GM12878 (cell line): ENCODE results near the gene PRDM2. TPM values are rescaled to one million over a fixed set of nuclear protein-coding genes. Genes with fewer than 3 reads are reported as not detected.

Experiments
- ATAC-seq: fragments of 200-7000 bp; cut with Tn5 transposase; 3 replicates; pipeline ENCODE4 v1.9.1; 2020; ENCODE audit warnings: mild to moderate bottlenecking, moderate library complexity
- BruUV-seq: library from RNA; stranded (reverse); fragments of 400-500 nt; replicated peaks from 2 replicates; lab custom pipeline; 2021; lab: Mats Ljungman, UMichigan
- CTCF ChIA-PET: fragments of 300-600 bp; sonication (Branson Sonifier 250); formaldehyde crosslinking; extraction: SDS; loops from one replicate; lab custom pipeline; 2021; ENCODE audit warnings: inconsistent platforms; lab: Yijun Ruan, JAX
- POLR2A ChIA-PET: fragments of 350-600 bp; formaldehyde crosslinking; extraction: SDS; loops from one replicate; lab custom pipeline; 2021; ENCODE audit warnings: inconsistent platforms; lab: Charles Lee
- RAD21 ChIA-PET: fragments of 300-600 bp; sonication (Branson Sonifier 250); formaldehyde crosslinking; loops from one replicate; lab custom pipeline; 2023; ENCODE audit warnings: antibody characterized with exemption; ENCODE audit not compliant: unreplicated experiment; lab: Charles Lee
- SMC1A ChIA-PET: fragments of 300-600 bp; sonication (Branson Sonifier 250); formaldehyde crosslinking; loops from one replicate; lab custom pipeline; 2023; ENCODE audit not compliant: unreplicated experiment, uncharacterized antibody; lab: Charles Lee
- DNase-seq: peaks from one replicate; pipeline ENCODE4 v3.0.0-alpha.2; 2011; ENCODE audit warnings: low read depth, low spot score
- FAIRE-seq: peaks from 3 replicates; lab custom pipeline; 2011; peaks lifted over from hg19 to GRCh38; lab: Jason Lieb, UNC
- H2AFZ ChIP-seq: 2 replicates; pipeline ENCODE4 v1.6.0; 2011; ENCODE audit warnings: low read depth, low read length, control low read depth; ENCODE audit not compliant: control insufficient read depth
- H3K27ac ChIP-seq: 2 replicates; pipeline ENCODE4 v1.5.1; 2011; ENCODE audit warnings: control low read depth; ENCODE audit not compliant: control insufficient read depth, insufficient read depth
- H3K27me3 ChIP-seq, 2 experiments: replicated peaks in 1 of 2; 2 replicates each; pipeline versions ENCODE4 v1.6.0 to v1.6.1; 2011; ENCODE audit warnings: low read length in 1 of 2; ENCODE audit not compliant: control insufficient read depth in 2 of 2, insufficient read depth in 2 of 2
- H3K36me3 ChIP-seq, 2 experiments: 2 replicates each; pipeline ENCODE4 v1.5.1; 2011; ENCODE audit warnings: low read length in 1 of 2; ENCODE audit not compliant: control insufficient read depth in 2 of 2, insufficient read depth in 2 of 2
- H3K4me1 ChIP-seq: 2 replicates; pipeline ENCODE4 v1.6.1; 2011; ENCODE audit warnings: mild to moderate bottlenecking, low read length, moderate library complexity, mixed read lengths; ENCODE audit not compliant: control insufficient read depth, insufficient read depth
- H3K4me2 ChIP-seq: 2 replicates; pipeline ENCODE4 v1.6.0; 2011; ENCODE audit warnings: control low read depth; ENCODE audit not compliant: control insufficient read depth, insufficient read depth
- H3K4me3 ChIP-seq: fragments of 200-600 bp; sonication (generic); 2 replicates; pipeline ENCODE4 v1.5.1; 2016
- H3K79me2 ChIP-seq: 2 replicates; pipeline ENCODE4 v1.6.0; 2011; ENCODE audit warnings: low read length; ENCODE audit not compliant: control insufficient read depth, insufficient read depth
- H3K9ac ChIP-seq: 2 replicates; pipeline ENCODE4 v1.8.0; 2011; ENCODE audit warnings: low read length, control low read depth, mixed read lengths; ENCODE audit not compliant: control insufficient read depth, insufficient read depth
- H3K9me3 ChIP-seq: replicated peaks from 3 replicates; pipeline ENCODE4 v1.5.1; 2011; ENCODE audit warnings: mild to moderate bottlenecking, low read length; ENCODE audit not compliant: control insufficient read depth, insufficient read depth
- H4K20me1 ChIP-seq: 2 replicates; pipeline ENCODE4 v1.6.0; 2011; ENCODE audit not compliant: control insufficient read depth, insufficient read depth
- IRF4 ChIP-seq: IDR thresholded peaks from 2 replicates; pipeline ENCODE4 v1.6.1; 2011; ENCODE audit warnings: low read depth, low read length
- POLR2A ChIP-seq: IDR thresholded peaks from 2 replicates; pipeline ENCODE4 v1.6.1; 2011; ENCODE audit warnings: low read depth, mild to moderate bottlenecking, low read length
- RUNX3 ChIP-seq: IDR thresholded peaks from 2 replicates; pipeline ENCODE4 v1.6.1; 2012; ENCODE audit warnings: low read length, inconsistent platforms
- whole genome bisulfite sequencing: methylation state at CpG from one replicate; pipeline ENCODE4 v1.1.6; 2016; ENCODE audit warnings: low lambda C conversion rate; ENCODE audit not compliant: insufficient replicate concordance, insufficient coverage; ENCODE audit errors: missing lambda C conversion rate; 5-methylcytosine and 5-hydroxymethylcytosine counted together
- in situ Hi-C: fragments of 300-500 bp; cut with MboI; formaldehyde crosslinking; loops from 9 replicates; pipeline ENCODE4 v1.14.3; 2018; ENCODE audit warnings: mixed read lengths
- intact Hi-C: fragments of 100-400 bp; cut with micrococcal nuclease; formaldehyde crosslinking; loops from one replicate; pipeline ENCODE4 v1.14.2; 2022; ENCODE audit not compliant: unreplicated experiment
- polyA plus RNA-seq, 11 experiments: library from polyadenylated mRNA; depleted of rRNA in 4 of 11; unstranded in 6 of 11; stranded (reverse) in 5 of 11; fragments of >200 nt; fragmentation: Nextera tagmentation in 4 of 11; fragmentation: Illumina TruSeq in 1 of 11; extraction: Ambion mirVana in 4 of 11; extraction: Trizol in 1 of 11; gene quantifications; 1 replicate in 1 of 11; 2 replicates in 10 of 11; pipeline versions ENCODE4 v1.2.1 to v1.2.3, GENCODE V29; 2011 to 2016; ENCODE audit warnings: inconsistent platforms in 2 of 11, missing spikeins in 2 of 11, low read depth in 1 of 11
- total RNA-seq, 4 experiments: library from RNA; depleted of rRNA in 3 of 4; stranded (reverse); fragments of >200 nt in 3 of 4; fragmentation: Illumina TruSeq in 1 of 4; extraction: Trizol in 1 of 4; gene quantifications; 2 replicates each; pipeline versions ENCODE4 v1.2.1 to v1.2.3, GENCODE V29; 2013 to 2021

Gene PRDM2
- total and polyA plus RNA-seq, 10 of the 15 experiments (the other 5 are each of a cell fraction or from before 2014, with no cell fraction given), result 8.4 to 45.1 (median 23.5) TPM

DNA sequence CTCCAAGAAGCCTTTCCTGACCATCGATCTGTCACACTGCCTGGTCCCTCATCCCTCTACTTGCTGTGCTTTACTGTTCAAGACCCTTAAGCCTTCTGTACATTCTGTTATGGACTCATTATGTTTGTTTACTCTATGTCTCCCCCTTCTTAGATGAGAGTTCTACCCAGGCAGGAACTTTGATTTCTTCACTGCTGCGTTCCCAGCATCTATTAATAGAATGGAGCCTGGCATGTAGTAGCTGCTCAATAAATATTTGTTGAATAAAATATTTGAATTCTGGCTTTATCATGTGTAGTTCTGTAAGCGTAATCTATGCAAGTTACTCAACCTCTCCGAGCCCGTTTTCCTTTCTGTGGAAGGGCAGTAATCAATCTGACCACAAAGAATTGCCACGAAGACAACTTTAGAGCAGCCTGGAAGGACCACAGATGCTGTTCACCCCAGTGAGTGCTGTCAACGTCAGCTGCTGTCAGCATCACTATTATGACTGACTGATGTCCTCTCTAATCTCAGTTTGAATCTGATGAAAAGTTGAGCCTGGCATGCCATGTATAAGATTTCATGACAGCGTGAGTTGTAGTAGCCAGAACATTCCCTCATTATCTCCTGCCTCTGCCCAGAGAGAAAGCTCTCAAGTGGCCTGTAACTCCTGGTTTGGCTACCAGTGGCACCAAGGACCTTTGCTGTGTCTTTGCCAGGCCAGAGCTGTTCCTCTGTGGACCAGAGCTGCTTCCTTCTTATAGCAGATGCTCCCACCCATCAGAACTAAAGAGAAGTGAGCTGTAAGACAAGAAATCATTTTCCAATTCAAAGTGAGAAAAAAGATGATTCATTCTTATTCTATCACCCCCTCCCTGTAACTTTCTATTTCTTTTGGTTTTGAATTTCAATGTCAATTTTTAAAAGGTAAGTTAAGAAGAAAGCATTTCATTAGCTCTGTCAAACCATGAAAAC lies 94.5 kb downstream of the PRDM2 start:
- Histone ChIP-seq H3K4me1 (peaks cover 25% of the 10 kb centered on the region), H4K20me1 (no peaks in the 10 kb centered on the region), H3K9ac (no peak overlapping the region; the same call in 1 of the 2 replicates)
- SMC1A ChIA-PET, result interaction anchor here (0.6 to 1.4 kb wide), 6 partner anchors 12 to 129 kb away, joined by 3 to 5 read pairs (median 3); no protein-coding TSS in a partner anchor
- TF ChIP-seq IRF4 (no peak), RUNX3 (peak; percentile 28; the same call in 1 of the 2 replicates)
- TF ChIP-seq, all 136 proteins: peak for 1
- FAIRE-seq (no peak), ATAC-seq (peak; percentile 28), DNase-seq (no peak)
- intact Hi-C loops, result no loop called here
- H3K4me2 ChIP-seq, result peak overlapping the region; percentile 46
- POLR2A ChIA-PET, result interaction anchor here (0.6 to 1.5 kb wide), 3 partner anchors 9 to 13 kb away, joined by 3 to 5 read pairs (median 4); no protein-coding TSS in a partner anchor
- H3K4me3 ChIP-seq, result no peak overlapping the region
- peaks cover 13% of the 10 kb centered on the region for H3K79me2 ChIP-seq
- H2AFZ ChIP-seq, result no peak overlapping the region
- peaks cover 7 to 18% of the 10 kb centered on the region in 2 experiments; a peak in 3 of 4 replicates for H3K36me3 ChIP-seq
- WGBS, result 66% methylated on average over 8 of the region's 8 CpGs
- peak overlapping the region; percentile 52 for H3K27ac ChIP-seq
- CTCF ChIA-PET, result interaction anchor here (0.6 to 2.0 kb wide), 4 partner anchors 19 to 281 kb away, joined by 3 to 5 read pairs (median 4); partner anchors contain the start of gene LRRC38
- no peaks in the 10 kb centered on the region for H3K27me3 ChIP-seq
- BruUV-seq, result no TSS peak
- in situ Hi-C loops, result no loop called here
- RAD21 ChIA-PET, result interaction anchor here (0.8 to 1.5 kb wide), 4 partner anchors 12 to 64 kb away, joined by 3 to 5 read pairs (median 4); no protein-coding TSS in a partner anchor
- no peaks in the 10 kb centered on the region for H3K9me3 ChIP-seq

DNA sequence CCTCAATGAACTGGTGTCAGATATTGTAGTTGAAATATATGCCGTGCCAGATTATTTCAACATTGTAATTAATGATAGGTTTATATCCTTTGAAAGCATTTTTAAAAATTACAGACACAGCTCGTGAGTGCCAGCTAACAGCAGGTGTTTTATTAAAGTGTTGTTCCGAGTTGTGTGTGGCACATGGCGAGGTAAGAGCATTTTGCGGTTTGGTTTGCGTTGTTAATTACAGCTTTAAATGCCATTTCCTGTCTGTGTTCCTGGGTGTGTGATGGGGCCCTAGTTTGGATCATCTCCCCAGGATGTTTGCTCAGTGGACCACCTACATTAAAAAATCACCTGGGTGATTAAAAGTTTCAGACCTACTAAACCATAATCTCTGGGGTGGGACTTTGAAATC lies 97.4 kb downstream of the PRDM2 start:
- 91% methylated on average over 6 of the region's 6 CpGs for WGBS
- POLR2A ChIA-PET, result interaction anchor here (0.8 to 1.1 kb wide), 2 partner anchors 14 to 40 kb away, joined by 5 to 6 read pairs; no protein-coding TSS in a partner anchor
- Histone ChIP-seq H3K36me3 (peaks cover 4 to 13% of the 10 kb centered on the region in 2 experiments; a peak in 3 of 4 replicates), H3K4me2 (no peak overlapping the region), H3K4me1 (peaks cover 25% of the 10 kb centered on the region), H2AFZ (no peak overlapping the region), H4K20me1 (no peaks in the 10 kb centered on the region), H3K79me2 (peaks cover 13% of the 10 kb centered on the region), H3K9ac (no peak overlapping the region), H3K27ac (no peak overlapping the region), H3K9me3 (no peaks in the 10 kb centered on the region), H3K27me3 (no peaks in the 10 kb centered on the region), H3K4me3 (no peak overlapping the region)
- in situ Hi-C loops (no loop called here), intact Hi-C loops (no loop called here)
- FAIRE-seq (no peak), ATAC-seq (peak; percentile 40), DNase-seq (no peak)
- SMC1A ChIA-PET, result interaction anchor here (1.2 to 1.7 kb wide), 2 partner anchors 42 to 130 kb away, joined by 4 to 5 read pairs; no protein-coding TSS in a partner anchor
- no TSS peak for BruUV-seq
- TF ChIP-seq RUNX3 (peak; percentile 61), POLR2A (no peak)
- CTCF ChIA-PET, result no interaction called here
- RAD21 ChIA-PET, result no interaction called here
